Measurements from ENCODE around the gene ZMYM5.
A peak's percentile ranks its signal among the peaks of the same experiment; 100 is the strongest.

The ZMYM5 gene

GRCh38 chr13:19791953-19792537 lies 71.4 kb downstream of the ZMYM5 start:
- TF ChIP-seq GATA2 (IDR thresholded peaks at IDR 0.05; ENCODE audit: low read depth, low read length) = no peak
- no peak for TF ChIP-seq GATA3 (IDR thresholded peaks at IDR 0.05; ENCODE audit: low read depth, low read length)

GRCh38 chr13:19782727-19783682 lies 80.4 kb downstream of the ZMYM5 start, which contains the start of gene PSPC1:
Gene PSPC1 (minus strand): TSS chr13:19782945. CDS start chr13:19782757, 188 bp downstream.
- TF ChIP-seq GATA3 (IDR thresholded peaks at IDR 0.05; ENCODE audit: low read depth, low read length) (peak; percentile 44; the same call in 1 of the 2 replicates), GATA2 (IDR thresholded peaks at IDR 0.05; ENCODE audit: low read depth, low read length) (peak; percentile 85)

GRCh38 chr13:19782049-19782726 lies 81.3 kb downstream of the ZMYM5 start:
- TF ChIP-seq GATA2 (IDR thresholded peaks at IDR 0.05; ENCODE audit: low read depth, low read length) (no peak), GATA3 (IDR thresholded peaks at IDR 0.05; ENCODE audit: low read depth, low read length) (no peak)

- TF ChIP-seq GATA3 (IDR thresholded peaks at IDR 0.05; ENCODE audit: low read depth, low read length) (no peak), GATA2 (IDR thresholded peaks at IDR 0.05; ENCODE audit: low read depth, low read length) (no peak)
These were observed 81.9 kb downstream of the ZMYM5 start for GRCh38 chr13:19781526-19781925.

All from SH-SY5Y (cell line).